GM18520 (cell line): ENCODE results near the gene PPP1R13L.
A peak's percentile ranks its signal among the peaks of the same experiment; 100 is the strongest.

ENCODE experiments used
- ATAC-seq: cut with Tn5 transposase; IDR thresholded peaks from one replicate; pipeline ENCODE4 v1.9.1; 2021; ENCODE audit not compliant: unreplicated experiment

PPP1R13L gene

GRCh38 chr19:45370410-45371204 is 34.3 kb downstream of the PPP1R13L start, which contains the start of gene ERCC2:
Gene ERCC2 (minus strand): TSS chr19:45370573. CDS start chr19:45370540, 33 bp downstream.
- ATAC-seq, result peak; percentile 98

GRCh38 chr19:45368737-45369340 is 36.0 kb downstream of the PPP1R13L start:
- no peak for ATAC-seq

GRCh38 chr19:45368127-45368526 is 36.7 kb downstream of the PPP1R13L start:
- ATAC-seq, result no peak

GRCh38 chr19:45364696-45365095 is 40.2 kb downstream of the PPP1R13L start:
- ATAC-seq, result no peak

- ATAC-seq, result no peak
Measured at GRCh38 chr19:45363861-45364459, 40.9 kb downstream of the PPP1R13L start.

- ATAC-seq, result no peak
Measured at GRCh38 chr19:45362291-45362690, 42.6 kb downstream of the PPP1R13L start.

- no peak for ATAC-seq
Measured at GRCh38 chr19:45361608-45362007, 43.3 kb downstream of the PPP1R13L start.

GRCh38 chr19:45358213-45358792 is 46.6 kb downstream of the PPP1R13L start:
- no peak for ATAC-seq

GRCh38 chr19:45357445-45357783 is 47.5 kb downstream of the PPP1R13L start:
- ATAC-seq, result no peak

- ATAC-seq, result no peak
Measured at GRCh38 chr19:45356760-45357444, 48.0 kb downstream of the PPP1R13L start.

GRCh38 chr19:45355910-45356309 is 49.0 kb downstream of the PPP1R13L start:
- ATAC-seq, result no peak

- ATAC-seq, result no peak
Measured at GRCh38 chr19:45355402-45355801, 49.5 kb downstream of the PPP1R13L start.

- no peak for ATAC-seq
Measured at GRCh38 chr19:45354241-45354842, 50.5 kb downstream of the PPP1R13L start.

GRCh38 chr19:45352914-45353796 is 51.7 kb downstream of the PPP1R13L start:
- no peak for ATAC-seq

- ATAC-seq, result no peak
Measured at GRCh38 chr19:45352471-45352870, 52.4 kb downstream of the PPP1R13L start.

GRCh38 chr19:45352062-45352461 is 52.8 kb downstream of the PPP1R13L start:
- ATAC-seq, result no peak

GRCh38 chr19:45351401-45351952 is 53.4 kb downstream of the PPP1R13L start:
- no peak for ATAC-seq

- no peak for ATAC-seq
Measured at GRCh38 chr19:45350477-45351058, 54.3 kb downstream of the PPP1R13L start.

- ATAC-seq, result no peak
Measured at GRCh38 chr19:45349430-45349941, 55.4 kb downstream of the PPP1R13L start.
